Astrocyte (in vitro differentiated cells and primary cell): ENCODE data around the gene GABRB1.

Source experiments
- EZH2 ChIP-seq: IDR thresholded peaks from 2 replicates; pipeline ENCODE4 v1.6.1; 2012; ENCODE audit warnings: mild to moderate bottlenecking, low read length, inconsistent platforms; ENCODE audit not compliant: insufficient read depth
- TF ChIP-seq, protein P1 (sequence below): IDR thresholded peaks from 2 replicates; pipeline ENCODE4 v1.5.1; 2011; ENCODE audit warnings: low read depth, mild to moderate bottlenecking, inconsistent platforms, low read length, moderate library complexity; ENCODE audit not compliant: insufficient read depth

DNA sequence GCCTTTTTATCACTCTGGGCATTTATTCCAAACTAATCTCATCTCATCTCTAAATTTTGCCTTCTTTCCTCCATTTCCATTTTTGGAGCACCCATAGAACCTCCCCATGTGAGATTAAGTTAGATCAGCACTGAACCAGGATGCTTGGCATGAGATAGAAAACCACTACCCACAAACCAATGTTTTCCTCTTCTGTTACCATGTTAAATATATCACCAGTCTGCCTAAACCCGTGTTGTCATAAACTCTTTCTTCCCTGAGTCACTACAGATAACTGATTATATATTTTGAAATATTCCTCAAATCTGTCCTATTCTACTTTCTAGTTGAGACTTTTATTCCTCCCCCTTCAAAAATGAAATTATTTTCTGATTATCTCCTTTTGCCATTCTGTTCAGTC lies 37.6 kb downstream of the GABRB1 start:
- TF ChIP-seq, protein P1, sequence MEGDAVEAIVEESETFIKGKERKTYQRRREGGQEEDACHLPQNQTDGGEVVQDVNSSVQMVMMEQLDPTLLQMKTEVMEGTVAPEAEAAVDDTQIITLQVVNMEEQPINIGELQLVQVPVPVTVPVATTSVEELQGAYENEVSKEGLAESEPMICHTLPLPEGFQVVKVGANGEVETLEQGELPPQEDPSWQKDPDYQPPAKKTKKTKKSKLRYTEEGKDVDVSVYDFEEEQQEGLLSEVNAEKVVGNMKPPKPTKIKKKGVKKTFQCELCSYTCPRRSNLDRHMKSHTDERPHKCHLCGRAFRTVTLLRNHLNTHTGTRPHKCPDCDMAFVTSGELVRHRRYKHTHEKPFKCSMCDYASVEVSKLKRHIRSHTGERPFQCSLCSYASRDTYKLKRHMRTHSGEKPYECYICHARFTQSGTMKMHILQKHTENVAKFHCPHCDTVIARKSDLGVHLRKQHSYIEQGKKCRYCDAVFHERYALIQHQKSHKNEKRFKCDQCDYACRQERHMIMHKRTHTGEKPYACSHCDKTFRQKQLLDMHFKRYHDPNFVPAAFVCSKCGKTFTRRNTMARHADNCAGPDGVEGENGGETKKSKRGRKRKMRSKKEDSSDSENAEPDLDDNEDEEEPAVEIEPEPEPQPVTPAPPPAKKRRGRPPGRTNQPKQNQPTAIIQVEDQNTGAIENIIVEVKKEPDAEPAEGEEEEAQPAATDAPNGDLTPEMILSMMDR, result no peak
- no peak for TF ChIP-seq EZH2
